ENCODE results near the gene HYAL3. TPM values are rescaled to one million over a fixed set of nuclear protein-coding genes. Genes with fewer than 3 reads are reported as not detected.
"Not testable (repeated sequence)": the region's sequence is repeated elsewhere in the genome, so short reads cannot be mapped to it uniquely, and the experiment has no call there.

HYAL3 gene
- total and polyA plus RNA-seq, 7 experiments from 2014 or later, result 2.3 to 10.7 (median 3.6) TPM

DNA sequence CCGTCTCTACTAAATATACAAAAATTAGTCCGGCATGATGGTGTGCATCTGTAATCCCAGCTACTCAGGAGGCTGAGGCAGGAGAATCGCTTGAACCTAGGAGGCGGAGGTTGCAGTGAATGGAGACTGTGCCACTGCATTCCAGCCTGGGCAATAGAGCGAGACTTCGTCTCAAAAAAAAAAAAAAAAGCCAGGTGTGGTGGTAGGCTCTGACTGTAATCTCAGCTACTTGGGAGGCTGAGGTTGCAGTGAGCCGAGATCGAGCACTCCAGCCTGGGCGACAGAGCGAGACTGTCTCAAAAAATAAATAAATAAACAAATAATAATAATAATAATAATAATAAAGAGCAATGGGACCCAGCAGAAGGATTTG is 26.7 kb downstream of the HYAL3 start:
- Mint-ChIP-seq H3K4me1 (peaks cover 21 to 31% (median 26%) of the 10 kb centered on the region in 7 donors), H3K27ac (peak overlapping the region in 1 of 9 donors; percentile 82), H3K27me3 (peaks cover 21 to 50% (median 29%) of the 10 kb centered on the region in 5 donors), H3K4me3 (peak overlapping the region in 5 of 10 donors; percentile 69 to 88 (median 76))
- not testable (repeated sequence) for H3K36me3 ChIP-seq (ENCODE audit: control insufficient read depth in 2 of 3, insufficient read depth in 3 of 3, low read length in 3 of 3); H3K9me3 Mint-ChIP-seq; H3K9me3 ChIP-seq (ENCODE audit: control insufficient read depth in 2 of 3, low read length in 3 of 3); DNase-seq; H3K36me3 Mint-ChIP-seq; H3K4me3 ChIP-seq (ENCODE audit: low read length); ATAC-seq; H3K27ac ChIP-seq (ENCODE audit: low read depth, low read length)
- H3K4me1 ChIP-seq (ENCODE audit: control insufficient read depth in 2 of 2, insufficient read depth in 2 of 2, low read length in 2 of 2), result peaks cover 10 to 22% of the 10 kb centered on the region in 2 donors
- ChIA-PET POLR2A (interaction anchor here (1.1 kb wide), 1 partner anchor 78 kb away, joined by 3 read pairs; no protein-coding TSS in a partner anchor), CTCF (interaction anchor here (0.8 to 5.1 kb wide), 7 partner anchors 26 to 152 kb away, joined by 3 to 47 read pairs (median 4); partner anchors contain the start of gene GNAT1)
- H3K27me3 ChIP-seq (ENCODE audit: control insufficient read depth in 2 of 2, insufficient read depth in 2 of 2, low read length in 2 of 2), result peaks cover 15 to 23% of the 10 kb centered on the region in 2 donors
- intact Hi-C loops (cut with micrococcal nuclease), result loop anchor here in 1 of 2 donors (2.0 kb wide), 1 partner anchor 36 kb away; the partner anchor contains the start of gene GNAI2

DNA sequence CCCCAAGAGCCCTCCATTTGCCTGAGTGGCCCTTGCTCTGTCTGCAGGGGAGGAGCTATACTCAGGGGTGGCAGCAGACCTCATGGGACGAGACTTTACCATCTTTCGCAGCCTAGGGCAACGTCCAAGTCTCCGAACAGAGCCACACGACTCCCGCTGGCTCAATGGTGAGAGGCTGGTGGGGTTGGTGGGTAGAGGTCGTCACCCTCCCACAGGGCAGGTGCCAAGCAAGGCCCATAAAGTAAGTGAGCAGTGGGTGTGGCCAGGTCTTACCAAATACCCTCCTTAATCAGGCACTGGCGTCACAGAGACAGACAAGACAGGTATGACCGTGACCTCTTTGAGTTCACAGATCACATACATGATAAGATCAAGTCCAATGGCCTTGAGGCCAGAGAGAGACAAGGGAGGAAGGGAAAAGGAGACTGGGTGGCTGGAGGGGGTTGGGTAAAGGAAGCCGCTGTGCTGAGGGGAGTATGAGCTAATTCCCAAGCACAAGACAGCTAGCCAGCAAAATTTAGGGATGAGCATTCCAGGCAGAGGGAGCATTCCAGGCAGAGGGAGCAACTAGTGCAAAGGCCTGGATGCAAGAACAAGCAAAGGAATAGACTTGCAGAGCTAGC is 27.8 kb downstream of the HYAL3 start:
- no peak overlapping the region for H3K4me3 ChIP-seq (ENCODE audit: low read length)
- ChIA-PET CTCF (interaction anchor here (0.6 to 5.1 kb wide), 7 partner anchors 17 to 151 kb away, joined by 3 to 47 read pairs (median 5); partner anchors contain the start of gene GNAT1), POLR2A (no interaction called here)
- peaks cover 21 to 31% (median 26%) of the 10 kb centered on the region in 7 donors for H3K4me1 Mint-ChIP-seq
- H3K4me1 ChIP-seq (ENCODE audit: control insufficient read depth in 2 of 2, insufficient read depth in 2 of 2, low read length in 2 of 2), result peaks cover 10 to 22% of the 10 kb centered on the region in 2 donors
- H3K27ac Mint-ChIP-seq, result peak overlapping the region in 1 of 9 donors; percentile 37
- DNase-seq (no peak), ATAC-seq (no peak)
- no peaks in the 10 kb centered on the region for H3K36me3 ChIP-seq (ENCODE audit: control insufficient read depth in 2 of 3, insufficient read depth in 3 of 3, low read length in 3 of 3)
- no peak overlapping the region for H3K27ac ChIP-seq (ENCODE audit: low read depth, low read length)
- H3K4me3 Mint-ChIP-seq, result peak overlapping the region in 2 of 10 donors; percentile 6 to 45
- no peaks in the 10 kb centered on the region for H3K9me3 ChIP-seq (ENCODE audit: control insufficient read depth in 2 of 3, low read length in 3 of 3)
- peaks cover 10 to 20% of the 10 kb centered on the region in 2 donors for H3K27me3 ChIP-seq (ENCODE audit: control insufficient read depth in 2 of 2, insufficient read depth in 2 of 2, low read length in 2 of 2)
- intact Hi-C loops (cut with micrococcal nuclease), result no loop called here
- no peaks in the 10 kb centered on the region for H3K36me3 Mint-ChIP-seq
- H3K9me3 Mint-ChIP-seq, result peaks cover 0 to 2% (median 0%) of the 10 kb centered on the region in 11 donors
- peaks cover 21 to 54% (median 26%) of the 10 kb centered on the region in 5 donors for H3K27me3 Mint-ChIP-seq

DNA sequence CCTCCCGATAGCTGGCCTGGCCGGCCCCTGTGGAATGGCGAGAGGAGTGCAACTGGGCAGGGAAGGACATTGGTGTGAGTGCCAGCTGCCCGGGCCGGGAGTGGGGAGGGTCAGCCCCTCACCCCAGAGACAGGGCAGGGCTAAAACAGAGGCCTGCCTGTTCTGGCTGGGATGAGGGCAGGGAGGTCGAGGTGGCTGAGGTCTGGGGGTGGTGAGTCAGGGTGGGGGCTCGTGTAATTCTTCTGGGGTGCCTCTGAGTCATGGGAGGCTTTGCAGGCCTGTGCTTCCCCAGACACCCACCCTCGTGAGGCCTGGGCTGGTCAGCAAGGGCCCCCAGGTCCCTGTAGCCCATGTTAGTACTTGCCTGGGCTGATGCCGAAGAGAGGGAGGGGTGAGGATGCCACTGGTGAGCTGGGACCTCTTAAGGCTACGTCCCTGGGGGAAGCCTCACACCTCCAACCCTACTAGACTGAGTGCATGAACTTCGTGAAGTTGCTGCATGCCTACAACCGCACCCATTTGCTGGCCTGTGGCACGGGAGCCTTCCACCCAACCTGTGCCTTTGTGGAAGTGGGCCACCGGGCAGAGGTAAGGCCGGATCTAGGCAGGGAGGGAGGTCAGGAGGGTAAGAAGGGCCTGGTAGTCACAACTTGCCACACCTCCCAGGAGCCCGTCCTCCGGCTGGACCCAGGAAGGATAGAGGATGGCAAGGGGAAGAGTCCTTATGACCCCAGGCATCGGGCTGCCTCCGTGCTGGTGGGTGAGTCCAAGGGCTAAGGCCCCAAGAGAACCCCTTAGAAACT is 28.6 kb downstream of the HYAL3 start:
- Mint-ChIP-seq H3K27ac (peak overlapping the region in 1 of 9 donors; percentile 46), H3K9me3 (peaks cover 0 to 2% (median 0%) of the 10 kb centered on the region in 11 donors), H3K36me3 (no peaks in the 10 kb centered on the region), H3K4me1 (peaks cover 14 to 29% (median 20%) of the 10 kb centered on the region in 7 donors), H3K27me3 (peaks cover 16 to 54% (median 19%) of the 10 kb centered on the region in 5 donors), H3K4me3 (no peak overlapping the region)
- intact Hi-C loops (cut with micrococcal nuclease), result no loop called here
- H3K4me1 ChIP-seq (ENCODE audit: control insufficient read depth in 2 of 2, insufficient read depth in 2 of 2, low read length in 2 of 2), result peaks cover 10 to 22% of the 10 kb centered on the region in 2 donors
- ATAC-seq, result no peak
- H3K4me3 ChIP-seq (ENCODE audit: low read length), result no peak overlapping the region
- no peaks in the 10 kb centered on the region for H3K36me3 ChIP-seq (ENCODE audit: control insufficient read depth in 2 of 3, insufficient read depth in 3 of 3, low read length in 3 of 3)
- ChIA-PET CTCF (interaction anchor here (0.7 to 5.1 kb wide), 4 partner anchors 16 to 141 kb away, joined by 3 to 47 read pairs (median 9); partner anchors contain the start of gene GNAT1), POLR2A (interaction anchor here (0.7 kb wide), 1 partner anchor 54 kb away, joined by 3 read pairs; no protein-coding TSS in a partner anchor)
- H3K27ac ChIP-seq (ENCODE audit: low read depth, low read length), result no peak overlapping the region
- H3K9me3 ChIP-seq (ENCODE audit: control insufficient read depth in 2 of 3, low read length in 3 of 3), result no peaks in the 10 kb centered on the region
- no peak for DNase-seq
- peaks cover 10 to 16% of the 10 kb centered on the region in 2 donors for H3K27me3 ChIP-seq (ENCODE audit: control insufficient read depth in 2 of 2, insufficient read depth in 2 of 2, low read length in 2 of 2)

DNA sequence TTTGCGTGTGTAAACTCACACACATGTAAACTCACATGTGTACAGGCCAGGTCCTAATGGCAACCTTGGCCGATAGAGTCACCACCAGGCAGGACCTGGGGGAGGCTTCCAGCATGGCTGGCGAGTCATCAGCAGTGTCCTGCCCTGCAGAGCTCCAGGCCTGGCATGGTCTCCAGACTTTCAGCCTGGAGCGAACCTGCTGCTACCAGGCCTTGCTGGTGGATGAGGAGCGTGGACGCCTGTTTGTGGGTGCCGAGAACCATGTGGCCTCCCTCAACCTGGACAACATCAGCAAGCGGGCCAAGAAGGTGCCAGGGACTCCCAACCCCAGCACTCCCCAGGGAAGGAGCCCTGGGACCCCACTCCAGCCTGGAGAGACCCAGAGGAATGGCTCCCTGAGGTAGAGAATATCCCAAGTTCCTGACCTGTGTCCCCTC is 29.2 kb downstream of the HYAL3 start:
- Histone ChIP-seq H3K27ac (ENCODE audit: low read depth, low read length) (no peak overlapping the region), H3K4me3 (ENCODE audit: low read length) (no peak overlapping the region), H3K27me3 (ENCODE audit: control insufficient read depth in 2 of 2, insufficient read depth in 2 of 2, low read length in 2 of 2) (peaks cover 10 to 15% of the 10 kb centered on the region in 2 donors), H3K9me3 (ENCODE audit: control insufficient read depth in 2 of 3, low read length in 3 of 3) (no peaks in the 10 kb centered on the region), H3K36me3 (ENCODE audit: control insufficient read depth in 2 of 3, insufficient read depth in 3 of 3, low read length in 3 of 3) (no peaks in the 10 kb centered on the region), H3K4me1 (ENCODE audit: control insufficient read depth in 2 of 2, insufficient read depth in 2 of 2, low read length in 2 of 2) (peaks cover 10 to 17% of the 10 kb centered on the region in 2 donors)
- peaks cover 13 to 49% (median 15%) of the 10 kb centered on the region in 5 donors for H3K27me3 Mint-ChIP-seq
- POLR2A ChIA-PET, result interaction anchor here (0.7 to 0.9 kb wide), 2 partner anchors 20 to 55 kb away, joined by 3 read pairs; no protein-coding TSS in a partner anchor
- DNase-seq, result no peak
- H3K4me3 Mint-ChIP-seq, result no peak overlapping the region
- no peak for ATAC-seq
- H3K27ac Mint-ChIP-seq, result peak overlapping the region in 1 of 9 donors; percentile 17
- intact Hi-C loops (cut with micrococcal nuclease), result no loop called here
- no peaks in the 10 kb centered on the region for H3K36me3 Mint-ChIP-seq
- CTCF ChIA-PET, result interaction anchor here (0.7 kb wide), 1 partner anchor 141 kb away, joined by 3 read pairs; no protein-coding TSS in a partner anchor
- H3K4me1 Mint-ChIP-seq, result peaks cover 13 to 23% (median 15%) of the 10 kb centered on the region in 7 donors
- peaks cover 0 to 2% (median 0%) of the 10 kb centered on the region in 11 donors for H3K9me3 Mint-ChIP-seq

DNA sequence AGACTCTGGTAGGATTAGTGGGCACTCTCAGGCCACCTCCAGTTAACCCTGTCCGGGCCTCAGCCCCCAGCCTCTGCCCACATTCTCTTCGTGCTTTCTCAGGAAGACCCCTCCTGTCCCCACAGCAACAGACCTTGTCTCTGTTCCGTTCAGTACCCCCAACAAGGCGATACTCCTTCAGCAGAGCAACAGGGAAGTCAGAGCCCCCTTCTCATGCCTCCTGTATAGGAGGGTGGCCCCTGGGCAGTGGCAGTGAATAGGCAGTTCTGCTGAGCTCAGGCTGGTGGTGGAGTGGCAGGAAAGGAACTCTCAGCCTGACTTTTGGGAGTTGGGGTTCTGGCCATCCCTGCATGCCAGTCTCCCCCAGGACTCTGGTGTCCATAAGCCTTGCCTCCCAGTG is 29.7 kb downstream of the HYAL3 start:
- H3K4me3 Mint-ChIP-seq, result no peak overlapping the region
- Histone ChIP-seq H3K4me3 (ENCODE audit: low read length) (no peak overlapping the region), H3K36me3 (ENCODE audit: control insufficient read depth in 2 of 3, insufficient read depth in 3 of 3, low read length in 3 of 3) (no peaks in the 10 kb centered on the region), H3K4me1 (ENCODE audit: control insufficient read depth in 2 of 2, insufficient read depth in 2 of 2, low read length in 2 of 2) (peaks cover 10 to 13% of the 10 kb centered on the region in 2 donors), H3K27ac (ENCODE audit: low read depth, low read length) (no peak overlapping the region), H3K9me3 (ENCODE audit: control insufficient read depth in 2 of 3, low read length in 3 of 3) (no peaks in the 10 kb centered on the region), H3K27me3 (ENCODE audit: control insufficient read depth in 2 of 2, insufficient read depth in 2 of 2, low read length in 2 of 2) (peaks cover 7 to 10% of the 10 kb centered on the region in 2 donors)
- peaks cover 10 to 43% (median 12%) of the 10 kb centered on the region in 5 donors for H3K27me3 Mint-ChIP-seq
- DNase-seq (no peak), ATAC-seq (no peak)
- H3K9me3 Mint-ChIP-seq, result peaks cover 0 to under 1% (median 0%) of the 10 kb centered on the region in 11 donors
- no peaks in the 10 kb centered on the region for H3K36me3 Mint-ChIP-seq
- ChIA-PET CTCF (no interaction called here), POLR2A (interaction anchor here (0.9 kb wide), 1 partner anchor 19 kb away, joined by 3 read pairs; no protein-coding TSS in a partner anchor)
- intact Hi-C loops (cut with micrococcal nuclease), result no loop called here
- peaks cover 10 to 18% (median 12%) of the 10 kb centered on the region in 7 donors for H3K4me1 Mint-ChIP-seq
- H3K27ac Mint-ChIP-seq, result no peak overlapping the region

DNA sequence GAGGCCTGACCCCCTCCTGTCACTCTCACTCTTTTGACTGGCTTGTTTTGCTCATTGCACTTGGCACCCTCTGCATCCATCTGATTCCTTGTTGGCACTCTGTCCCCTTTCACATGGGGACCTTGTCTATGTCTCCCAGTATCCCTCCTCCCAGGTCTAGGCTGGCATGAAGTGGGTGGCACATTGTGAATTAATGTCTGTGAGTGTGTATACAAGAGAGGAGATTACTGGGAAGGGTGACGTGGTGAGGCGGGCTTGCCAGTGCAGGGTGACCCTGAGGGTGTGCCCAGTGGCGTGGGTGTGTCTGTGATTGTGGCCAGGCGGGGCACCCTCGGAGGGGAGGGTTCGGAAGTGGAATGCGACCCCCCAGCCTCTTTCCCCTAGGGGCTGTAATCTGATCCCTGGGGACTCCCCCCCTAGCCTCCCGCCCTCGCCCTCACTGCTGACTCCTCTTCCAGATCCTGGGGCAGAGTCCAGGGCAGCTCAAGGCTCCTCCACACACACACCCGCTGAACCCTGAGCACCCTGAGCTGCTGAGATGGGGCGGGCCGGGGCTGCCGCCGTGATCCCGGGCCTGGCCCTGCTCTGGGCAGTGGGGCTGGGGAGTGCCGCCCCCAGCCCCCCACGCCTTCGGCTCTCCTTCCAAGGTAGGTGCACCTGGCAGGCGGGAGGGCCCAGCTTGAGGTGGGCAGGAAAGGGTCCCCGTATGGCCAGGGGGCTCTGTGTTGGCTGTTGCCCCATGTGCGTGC is 30.3 kb downstream of the HYAL3 start, which contains the start of gene SEMA3B:
Gene SEMA3B (plus strand): TSS at position 445 of the 749 bp plus-strand sequence. CDS start 94 bp downstream, at position 539.
- POLR2A ChIA-PET, result interaction anchor here (0.9 kb wide), 1 partner anchor 18 kb away, joined by 3 read pairs; no protein-coding TSS in a partner anchor
- no peak within 1 kb of the TSS for H3K4me3 ChIP-seq (ENCODE audit: low read length)

More for the DNA sequence above, 30.3 kb downstream of the HYAL3 start, which contains the start of gene SEMA3B:
- H3K36me3 ChIP-seq (ENCODE audit: control insufficient read depth in 2 of 3, insufficient read depth in 3 of 3, low read length in 3 of 3), result no peaks in the 10 kb centered on the region
- Mint-ChIP-seq H3K9me3 (no peaks in the 10 kb centered on the region), H3K4me1 (peaks cover 5 to 13% (median 9%) of the 10 kb centered on the region in 7 donors), H3K27me3 (peaks cover 4 to 38% (median 6%) of the 10 kb centered on the region in 5 donors), H3K36me3 (no peaks in the 10 kb centered on the region), H3K4me3 (no peak within 1 kb of the TSS), H3K27ac (peak within 1 kb of the TSS in 1 of 9 donors; percentile 23)
- DNase-seq (no peak), ATAC-seq (no peak)
- CTCF ChIA-PET, result no interaction called here
- peaks cover 4% of the 10 kb centered on the region in 2 donors for H3K27me3 ChIP-seq (ENCODE audit: control insufficient read depth in 2 of 2, insufficient read depth in 2 of 2, low read length in 2 of 2)
- no peak within 1 kb of the TSS for H3K27ac ChIP-seq (ENCODE audit: low read depth, low read length)
- peaks cover 5 to 7% of the 10 kb centered on the region in 2 donors for H3K4me1 ChIP-seq (ENCODE audit: control insufficient read depth in 2 of 2, insufficient read depth in 2 of 2, low read length in 2 of 2)
- no peaks in the 10 kb centered on the region for H3K9me3 ChIP-seq (ENCODE audit: control insufficient read depth in 2 of 3, low read length in 3 of 3)
- intact Hi-C loops (cut with micrococcal nuclease), result no loop called here
